Naive thymus-derived CD8-positive, alpha-beta T cell (primary cell): ENCODE data around the gene NFATC2. TPM values are rescaled to one million over a fixed set of nuclear protein-coding genes. Genes with fewer than 3 reads are reported as not detected.
A peak's percentile ranks its signal among the peaks of the same experiment; 100 is the strongest.

Experiments used
- ATAC-seq, 2 donors: fragments of 150-1000 bp; cut with Tn5 transposase in 1 of 2; sonication (Bioruptor Pico), chemical (Tn5 transposase) in 1 of 2; 1 replicate in 1 of 2; 2 replicates in 1 of 2; pipeline ENCODE4 v1.10.0; 2021; ENCODE audit warnings: mild to moderate bottlenecking in 2 of 2, moderate library complexity in 2 of 2
- POLR2A ChIA-PET: fragments of 350-600 bp; sonication (Branson Sonifier 250); formaldehyde crosslinking; loops from one replicate; lab custom pipeline; 2021; ENCODE audit warnings: antibody characterized with exemption; lab: Charles Lee
- DNase-seq, 10 donors: peaks; one replicate each; pipeline versions ENCODE4 v3.0.0 to v3.0.0-alpha.2; 2020 to 2022
- H3K27ac Mint-ChIP-seq, 10 donors: one replicate each; pipeline ENCODE4 v1.8.0; 2020 to 2022; ENCODE audit warnings: mild to moderate bottlenecking in 10 of 10, mixed read lengths in 10 of 10, moderate library complexity in 4 of 10, inconsistent platforms in 1 of 10
- H3K27me3 Mint-ChIP-seq, 5 donors: one replicate each; pipeline ENCODE4 v1.8.0; 2021 to 2022; ENCODE audit warnings: mixed read lengths in 5 of 5
- H3K36me3 Mint-ChIP-seq, 3 donors: one replicate each; pipeline ENCODE4 v1.8.0; 2020 to 2022; ENCODE audit warnings: mixed read lengths in 3 of 3, mild to moderate bottlenecking in 2 of 3, inconsistent platforms in 1 of 3
- H3K4me1 Mint-ChIP-seq, 4 donors: one replicate each; pipeline ENCODE4 v1.8.0; 2021 to 2022; ENCODE audit warnings: mixed read lengths in 4 of 4
- H3K4me3 Mint-ChIP-seq, 10 donors: one replicate each; pipeline ENCODE4 v1.8.0; 2020 to 2022; ENCODE audit warnings: mild to moderate bottlenecking in 10 of 10, mixed read lengths in 10 of 10, moderate library complexity in 6 of 10, inconsistent platforms in 1 of 10
- H3K9me3 Mint-ChIP-seq, 9 donors: one replicate each; pipeline ENCODE4 v1.8.0; 2020 to 2022; ENCODE audit warnings: mixed read lengths in 9 of 9, mild to moderate bottlenecking in 3 of 9, inconsistent platforms in 1 of 9, moderate library complexity in 1 of 9
- microRNA-seq: library from miRNA; unstranded; fragments of <30 nt; microRNA quantifications from one replicate; pipeline ENCODE4 v1.2.0, GENCODE V29; 2022; ENCODE audit warnings: borderline microRNAs expressed
- polyA plus RNA-seq, 3 donors: library from polyadenylated mRNA; unstranded; fragments of 300-500 nt; fragmentation: Illumina TruSeq; gene quantifications; one replicate each; pipeline ENCODE4 v1.2.3, GENCODE V29; 2021
- total RNA-seq, 8 experiments: library from RNA in 2 of 8; stranded (reverse) in 2 of 8; gene quantifications; one replicate each; pipeline ENCODE4 v1.2.3 and lab custom pipeline; 2021 to 2026

Gene NFATC2
- total and polyA plus RNA-seq, 5 experiments from 2014 or later = 14.5 to 36.3 (median 23.8) TPM

- Mint-ChIP-seq H3K4me1 (peaks cover 0 to 1% (median 0%) of the 10 kb centered on the region in 4 donors), H3K9me3 (no peaks in the 10 kb centered on the region), H3K27ac (no peak overlapping the region), H3K36me3 (no peaks in the 10 kb centered on the region), H3K4me3 (no peak overlapping the region), H3K27me3 (peaks cover 0 to 3% (median 2%) of the 10 kb centered on the region in 5 donors)
- DNase-seq = no peak
- ATAC-seq = no peak
- POLR2A ChIA-PET = no interaction called here
Observed at GRCh38 chr20:51337126-51337805, 205.3 kb downstream of the NFATC2 start.

Small RNA genes within 50 kb of the gene (microRNA-seq; reads per million reads assigned to microRNA genes)
- 3.4 reads per million, percentile 4 among the genes with 10 or more reads in this experiment for gene MIR3194

Other genes with a start within 250 kb of the NFATC2 start
- under 1 TPM; 0.08 to 0.19 TPM for gene ATP9A, start 225.7 kb upstream of the NFATC2 start, total RNA-seq
- not detected for gene ATP9A, start 225.7 kb upstream of the NFATC2 start, polyA plus RNA-seq